ENCODE measurements around the gene RFK. TPM values are rescaled to one million over a fixed set of nuclear protein-coding genes. Genes with fewer than 3 reads are reported as not detected.

RFK gene
- total RNA-seq, 2 donors from 2014 or later = 16.5 to 17.4 TPM

DNA sequence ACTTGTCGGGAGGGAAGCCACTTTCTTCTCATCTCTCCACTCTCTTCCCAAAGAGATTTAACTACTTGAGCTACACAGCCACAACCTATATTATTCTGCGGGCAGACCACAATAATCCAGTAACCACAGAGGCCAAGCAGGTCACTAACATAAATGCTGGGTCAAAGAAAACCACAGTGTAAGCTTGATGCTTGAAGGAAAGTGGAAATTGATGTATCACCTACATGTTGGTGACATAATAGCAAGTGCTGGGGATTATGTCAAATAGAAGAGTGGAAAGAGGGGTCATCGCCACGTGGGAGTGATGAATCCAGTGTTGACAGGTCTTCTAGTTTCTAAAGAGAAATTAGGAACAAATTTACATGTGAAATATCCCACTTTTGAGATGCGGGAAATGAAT, 40.9 kb downstream of the RFK start:
- TF ChIP-seq, protein P1, sequence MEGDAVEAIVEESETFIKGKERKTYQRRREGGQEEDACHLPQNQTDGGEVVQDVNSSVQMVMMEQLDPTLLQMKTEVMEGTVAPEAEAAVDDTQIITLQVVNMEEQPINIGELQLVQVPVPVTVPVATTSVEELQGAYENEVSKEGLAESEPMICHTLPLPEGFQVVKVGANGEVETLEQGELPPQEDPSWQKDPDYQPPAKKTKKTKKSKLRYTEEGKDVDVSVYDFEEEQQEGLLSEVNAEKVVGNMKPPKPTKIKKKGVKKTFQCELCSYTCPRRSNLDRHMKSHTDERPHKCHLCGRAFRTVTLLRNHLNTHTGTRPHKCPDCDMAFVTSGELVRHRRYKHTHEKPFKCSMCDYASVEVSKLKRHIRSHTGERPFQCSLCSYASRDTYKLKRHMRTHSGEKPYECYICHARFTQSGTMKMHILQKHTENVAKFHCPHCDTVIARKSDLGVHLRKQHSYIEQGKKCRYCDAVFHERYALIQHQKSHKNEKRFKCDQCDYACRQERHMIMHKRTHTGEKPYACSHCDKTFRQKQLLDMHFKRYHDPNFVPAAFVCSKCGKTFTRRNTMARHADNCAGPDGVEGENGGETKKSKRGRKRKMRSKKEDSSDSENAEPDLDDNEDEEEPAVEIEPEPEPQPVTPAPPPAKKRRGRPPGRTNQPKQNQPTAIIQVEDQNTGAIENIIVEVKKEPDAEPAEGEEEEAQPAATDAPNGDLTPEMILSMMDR (conservative IDR thresholded peaks at IDR 0.05) = no peak
- no peaks in the 10 kb centered on the region for H3K4me1 ChIP-seq (ENCODE audit: control insufficient read depth, insufficient read depth, low read length)
- H3K27me3 Mint-ChIP-seq (ENCODE audit: insufficient read depth) = peaks cover 4% of the 10 kb centered on the region
- no peaks in the 10 kb centered on the region for H3K36me3 ChIP-seq (ENCODE audit: control insufficient read depth, insufficient read depth, low read length)
- peaks cover 4% of the 10 kb centered on the region for H3K4me1 Mint-ChIP-seq
- H3K9me3 Mint-ChIP-seq = no peaks in the 10 kb centered on the region
- no peak overlapping the region for H3K9ac ChIP-seq (ENCODE audit: extremely low read depth, low read length, poor library complexity, severe bottlenecking)
- no peak overlapping the region for H3K27ac Mint-ChIP-seq
- no peak overlapping the region for H3K4me3 Mint-ChIP-seq
- WGBS, 2 experiments (ENCODE audit: insufficient coverage in 1 of 2, insufficient read length in 1 of 2) = 89 to 92% methylated on average over 4 to 5 of the region's 5 CpGs
- no peak overlapping the region for H3K27ac ChIP-seq (ENCODE audit: low read depth, low read length)
- H3K4me3 ChIP-seq (ENCODE audit: low read length) = no peak overlapping the region
- no peaks in the 10 kb centered on the region for H3K9me3 ChIP-seq (ENCODE audit: control insufficient read depth, low read length)
- no peaks in the 10 kb centered on the region for H3K27me3 ChIP-seq (ENCODE audit: control insufficient read depth, insufficient read depth, low read length, poor library complexity, severe bottlenecking)
- H3K36me3 Mint-ChIP-seq (ENCODE audit: low read depth) = no peaks in the 10 kb centered on the region
- DNase-seq = no peak

DNA sequence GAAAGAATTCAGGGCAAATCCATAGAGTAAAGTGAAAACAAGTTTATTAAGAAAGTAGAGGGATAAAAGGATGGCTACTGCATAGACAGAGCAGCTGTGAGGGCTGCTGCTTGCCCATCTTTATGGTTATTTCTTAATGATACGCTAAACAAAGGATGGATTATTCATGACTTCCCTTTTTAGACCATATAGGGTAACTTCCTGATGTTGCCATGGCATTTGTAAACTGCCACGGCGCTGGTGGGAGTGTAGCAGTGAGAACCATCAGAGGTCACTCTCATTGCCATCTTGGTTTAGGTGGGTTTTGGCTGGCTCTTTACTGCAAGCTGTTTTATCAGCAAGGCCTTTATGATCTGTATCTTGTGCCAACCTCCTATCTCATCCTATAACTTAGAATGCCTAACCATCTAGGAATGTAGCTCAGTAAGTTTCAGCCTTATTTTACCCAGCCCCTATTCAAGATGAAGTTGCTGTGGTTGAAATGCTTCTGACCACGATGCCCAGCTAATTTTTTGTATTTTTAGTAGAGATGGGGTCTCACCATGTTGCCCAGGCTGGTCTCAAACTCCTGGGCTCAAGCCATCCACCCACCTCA, 42.1 kb downstream of the RFK start:
- no peak overlapping the region for H3K4me3 ChIP-seq (ENCODE audit: low read length)

GRCh38 chr9:76351006-76351405, 43.2 kb downstream of the RFK start:
- Histone ChIP-seq H3K36me3 (ENCODE audit: control insufficient read depth, insufficient read depth, low read length) (no peaks in the 10 kb centered on the region), H3K9me3 (ENCODE audit: control insufficient read depth, low read length) (no peaks in the 10 kb centered on the region), H3K4me3 (ENCODE audit: low read length) (no peak overlapping the region), H3K27me3 (ENCODE audit: control insufficient read depth, insufficient read depth, low read length, poor library complexity, severe bottlenecking) (no peaks in the 10 kb centered on the region), H3K9ac (ENCODE audit: extremely low read depth, low read length, poor library complexity, severe bottlenecking) (no peak overlapping the region), H3K27ac (ENCODE audit: low read depth, low read length) (no peak overlapping the region), H3K4me1 (ENCODE audit: control insufficient read depth, insufficient read depth, low read length) (no peaks in the 10 kb centered on the region)
- Mint-ChIP-seq H3K27ac (peak overlapping the region; percentile 39), H3K4me1 (peaks cover 4% of the 10 kb centered on the region), H3K27me3 (ENCODE audit: insufficient read depth) (peaks cover 4% of the 10 kb centered on the region), H3K4me3 (no peak overlapping the region), H3K36me3 (ENCODE audit: low read depth) (no peaks in the 10 kb centered on the region), H3K9me3 (no peaks in the 10 kb centered on the region)
- 88% methylated on average over 2 of the region's 3 CpGs; no CpG with 5 or more reads in 1 of the 2 experiments for WGBS, 2 experiments (ENCODE audit: insufficient coverage in 1 of 2, insufficient read length in 1 of 2)
- DNase-seq = no peak
- TF ChIP-seq, protein P1 (conservative IDR thresholded peaks at IDR 0.05) = no peak

More for the DNA sequence above, 42.1 kb downstream of the RFK start:
- H3K27ac Mint-ChIP-seq = no peak overlapping the region
- H3K4me3 Mint-ChIP-seq = no peak overlapping the region
- WGBS, 2 experiments (ENCODE audit: insufficient coverage in 1 of 2, insufficient read length in 1 of 2) = 92% methylated on average over 3 to 4 of the region's 4 CpGs
- H3K4me1 ChIP-seq (ENCODE audit: control insufficient read depth, insufficient read depth, low read length) = no peaks in the 10 kb centered on the region
- H3K27me3 ChIP-seq (ENCODE audit: control insufficient read depth, insufficient read depth, low read length, poor library complexity, severe bottlenecking) = no peaks in the 10 kb centered on the region
- H3K36me3 ChIP-seq (ENCODE audit: control insufficient read depth, insufficient read depth, low read length) = no peaks in the 10 kb centered on the region
- H3K27me3 Mint-ChIP-seq (ENCODE audit: insufficient read depth) = peaks cover 4% of the 10 kb centered on the region
- H3K27ac ChIP-seq (ENCODE audit: low read depth, low read length) = no peak overlapping the region
- TF ChIP-seq, protein P1 (conservative IDR thresholded peaks at IDR 0.05) = no peak
- DNase-seq = no peak
- H3K36me3 Mint-ChIP-seq (ENCODE audit: low read depth) = no peaks in the 10 kb centered on the region
- H3K9me3 ChIP-seq (ENCODE audit: control insufficient read depth, low read length) = no peaks in the 10 kb centered on the region
- no peaks in the 10 kb centered on the region for H3K9me3 Mint-ChIP-seq
- peaks cover 4% of the 10 kb centered on the region for H3K4me1 Mint-ChIP-seq
- no peak overlapping the region for H3K9ac ChIP-seq (ENCODE audit: extremely low read depth, low read length, poor library complexity, severe bottlenecking)

All from endodermal cell (in vitro differentiated cells).